ENCODE results near the gene ADGRF1. TPM values are rescaled to one million over a fixed set of nuclear protein-coding genes. Genes with fewer than 3 reads are reported as not detected.

The ADGRF1 gene
- total RNA-seq, 1 donor from 2014 or later: not detected

DNA sequence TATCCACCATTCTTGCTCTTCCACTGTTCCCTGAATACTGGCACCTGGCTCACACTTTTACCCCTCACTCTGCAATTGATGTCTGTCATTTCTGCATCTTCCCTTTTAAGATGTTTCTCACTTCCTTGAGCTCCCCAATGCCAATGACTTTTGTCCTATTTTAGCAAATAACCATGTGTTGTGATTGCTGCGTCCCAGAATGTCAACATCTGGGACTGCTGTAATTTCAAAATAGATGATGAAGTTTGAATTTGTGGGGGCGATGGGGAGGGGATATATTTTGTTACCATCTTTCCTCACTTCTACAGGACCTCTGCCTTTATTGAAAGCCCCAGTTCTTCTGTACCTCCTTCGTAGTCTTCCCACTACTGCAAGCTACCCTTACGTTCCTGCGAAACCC is 80.4 kb downstream of the ADGRF1 start:
- TF ChIP-seq CTCF (IDR thresholded peaks at IDR 0.05): no peak
- no peak for DNase-seq (ENCODE audit: low spot score)
- Mint-ChIP-seq H3K9me3 (ENCODE audit: low read depth) (no peaks in the 10 kb centered on the region), H3K27me3 (ENCODE audit: low read depth) (peaks cover 7% of the 10 kb centered on the region), H3K4me3 (ENCODE audit: unreplicated experiment) (no peak overlapping the region), H3K36me3 (ENCODE audit: low read depth) (no peaks in the 10 kb centered on the region), H3K4me1 (ENCODE audit: low read depth) (peaks cover 5% of the 10 kb centered on the region), H3K27ac (ENCODE audit: unreplicated experiment) (no peak overlapping the region)

DNA sequence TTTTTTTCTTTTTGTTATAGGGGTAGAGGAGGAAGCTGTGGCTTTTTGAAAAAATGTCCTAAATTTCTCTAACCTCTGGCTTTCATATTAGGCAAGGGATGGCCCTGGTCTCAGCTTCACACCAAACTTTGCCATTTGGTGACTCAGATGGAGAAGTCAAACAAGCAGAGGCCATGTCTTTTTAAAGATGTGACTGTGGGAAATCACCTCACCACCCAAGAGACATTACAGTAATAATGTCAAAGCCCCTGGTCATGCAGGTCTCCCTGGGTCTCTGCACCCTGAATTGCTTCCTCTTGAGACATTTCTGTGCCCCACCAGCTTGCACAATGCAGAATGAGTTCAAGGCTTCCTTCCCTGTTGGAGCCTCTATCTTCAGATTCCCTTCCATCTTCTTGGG is 80.9 kb downstream of the ADGRF1 start:
- H3K27me3 Mint-ChIP-seq (ENCODE audit: low read depth): peaks cover 7% of the 10 kb centered on the region
- H3K27ac Mint-ChIP-seq (ENCODE audit: unreplicated experiment): no peak overlapping the region
- H3K4me3 Mint-ChIP-seq (ENCODE audit: unreplicated experiment): no peak overlapping the region
- no peaks in the 10 kb centered on the region for H3K9me3 Mint-ChIP-seq (ENCODE audit: low read depth)
- H3K4me1 Mint-ChIP-seq (ENCODE audit: low read depth): peaks cover 5% of the 10 kb centered on the region
- no peaks in the 10 kb centered on the region for H3K36me3 Mint-ChIP-seq (ENCODE audit: low read depth)
- no peak for TF ChIP-seq CTCF (IDR thresholded peaks at IDR 0.05)
- DNase-seq (ENCODE audit: low spot score): no peak

DNA sequence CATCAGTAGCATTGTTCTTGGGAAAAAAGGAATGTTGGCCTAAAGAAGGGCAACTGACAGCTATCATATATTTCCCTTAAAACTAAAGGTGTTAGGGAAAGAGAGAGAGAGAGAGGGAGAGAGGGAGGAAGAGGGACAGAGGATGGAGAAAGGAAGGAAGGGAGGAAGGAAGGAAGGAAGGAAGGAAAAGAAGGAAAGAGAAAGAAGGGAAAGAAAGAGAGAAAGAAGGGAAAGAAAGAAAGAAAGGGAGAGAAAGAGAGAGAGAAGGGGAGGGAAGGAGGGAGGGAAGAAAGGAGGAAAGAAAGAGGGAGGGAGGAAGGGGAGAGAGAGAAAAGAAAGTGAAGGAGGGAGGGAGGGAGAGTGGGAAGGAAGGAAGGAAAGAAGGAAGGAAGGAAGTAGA is 82.7 kb downstream of the ADGRF1 start:
- DNase-seq (ENCODE audit: low spot score): no peak
- Mint-ChIP-seq H3K9me3 (ENCODE audit: low read depth) (no peaks in the 10 kb centered on the region), H3K27me3 (ENCODE audit: low read depth) (peaks cover 6% of the 10 kb centered on the region), H3K4me3 (ENCODE audit: unreplicated experiment) (no peak overlapping the region), H3K27ac (ENCODE audit: unreplicated experiment) (no peak overlapping the region), H3K36me3 (ENCODE audit: low read depth) (peaks cover 2% of the 10 kb centered on the region), H3K4me1 (ENCODE audit: low read depth) (peaks cover 13% of the 10 kb centered on the region)
- TF ChIP-seq CTCF (IDR thresholded peaks at IDR 0.05): no peak

- Mint-ChIP-seq H3K4me3 (ENCODE audit: unreplicated experiment) (no peak overlapping the region), H3K4me1 (ENCODE audit: low read depth) (peaks cover 15% of the 10 kb centered on the region), H3K36me3 (ENCODE audit: low read depth) (peaks cover 2% of the 10 kb centered on the region), H3K27ac (ENCODE audit: unreplicated experiment) (no peak overlapping the region), H3K9me3 (ENCODE audit: low read depth) (no peaks in the 10 kb centered on the region), H3K27me3 (ENCODE audit: low read depth) (peaks cover 8% of the 10 kb centered on the region)
- DNase-seq (ENCODE audit: low spot score): no peak
- no peak for TF ChIP-seq CTCF (IDR thresholded peaks at IDR 0.05)
Measured at GRCh38 chr6:46956409-46956808, 85.7 kb downstream of the ADGRF1 start.

DNA sequence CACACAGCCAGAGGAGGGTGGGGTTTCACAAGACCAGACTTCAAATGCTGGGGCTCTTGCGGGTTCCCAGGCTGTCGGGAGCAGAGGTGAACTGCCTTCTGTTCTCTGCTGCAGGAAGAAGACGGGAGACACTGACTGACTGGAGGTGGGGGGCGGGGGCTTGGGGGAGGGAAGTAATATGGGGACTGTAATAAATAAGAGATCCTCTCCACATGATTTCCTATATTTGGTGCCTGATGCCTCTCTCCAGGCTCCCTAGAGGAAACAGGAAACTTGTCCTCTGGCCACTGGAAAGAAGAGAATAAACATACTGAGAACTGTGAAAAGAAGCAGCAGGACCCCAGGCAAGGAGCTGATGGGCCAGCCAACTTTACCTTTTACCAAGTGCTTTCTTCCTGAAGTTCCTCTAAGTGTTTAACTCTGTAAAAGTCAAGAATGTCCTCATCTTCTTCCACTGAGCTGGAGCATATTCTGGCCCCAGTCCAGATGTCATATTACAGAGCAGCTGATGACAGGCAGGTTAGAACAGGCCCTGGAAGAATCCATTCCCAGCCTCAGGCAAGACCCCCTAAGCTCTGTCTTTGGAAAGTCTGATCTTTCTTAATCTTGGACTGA is 87.2 kb downstream of the ADGRF1 start:
- peaks cover 15% of the 10 kb centered on the region for H3K4me1 Mint-ChIP-seq (ENCODE audit: low read depth)
- H3K36me3 Mint-ChIP-seq (ENCODE audit: low read depth): peaks cover 2% of the 10 kb centered on the region
- H3K27ac Mint-ChIP-seq (ENCODE audit: unreplicated experiment): peak overlapping the region; percentile 8
- DNase-seq (ENCODE audit: low spot score): no peak
- H3K4me3 Mint-ChIP-seq (ENCODE audit: unreplicated experiment): no peak overlapping the region
- H3K27me3 Mint-ChIP-seq (ENCODE audit: low read depth): peaks cover 14% of the 10 kb centered on the region
- no peaks in the 10 kb centered on the region for H3K9me3 Mint-ChIP-seq (ENCODE audit: low read depth)
- no peak for TF ChIP-seq CTCF (IDR thresholded peaks at IDR 0.05)
